ENCODE results near the gene PRR23C.

PRR23C gene

GRCh38 chr3:139052802-139053600, 8.3 kb upstream of the PRR23C start:
- no peak for TF ChIP-seq CTCF (IDR thresholded peaks at IDR 0.05)

- no peak for TF ChIP-seq CTCF (IDR thresholded peaks at IDR 0.05)
These were observed 932 bp downstream of the PRR23C start for GRCh38 chr3:139043554-139044365.

- TF ChIP-seq CTCF (IDR thresholded peaks at IDR 0.05) = no peak
These were observed 7.2 kb downstream of the PRR23C start for GRCh38 chr3:139037478-139037877.

GRCh38 chr3:139032326-139033002, 12.2 kb downstream of the PRR23C start:
- no peak for TF ChIP-seq CTCF (IDR thresholded peaks at IDR 0.05)

- TF ChIP-seq CTCF (IDR thresholded peaks at IDR 0.05) = no peak
These were observed 19.7 kb downstream of the PRR23C start for GRCh38 chr3:139024968-139025367.

GRCh38 chr3:139020868-139021234, 23.8 kb downstream of the PRR23C start, which contains the start of gene PRR23B:
PRR23B (minus strand) TSS chr3:139020926; CDS start chr3:139020661, 265 bp downstream.
- peak; percentile 22; the same call in 1 of the 2 replicates for TF ChIP-seq CTCF (IDR thresholded peaks at IDR 0.05)

All from LNCAP (cell line).